Karpas-422 (cell line): ENCODE results near the gene SMIM14. TPM values are rescaled to one million over a fixed set of nuclear protein-coding genes. Genes with fewer than 3 reads are reported as not detected.

Experiments
- DNase-seq: peaks from one replicate; pipeline ENCODE4 v3.0.0-alpha.2; 2015
- H2AFZ ChIP-seq: fragments of 200-600 bp; sonication (generic); 2 replicates; pipeline ENCODE4 v1.6.1; 2014; ENCODE audit warnings: antibody characterized with exemption, low read length, mixed read lengths
- H3K27ac ChIP-seq: fragments of 200-600 bp; sonication (generic); 2 replicates; pipeline ENCODE4 v1.5.1; 2014; ENCODE audit warnings: mild to moderate bottlenecking, low read length, moderate library complexity
- H3K27me3 ChIP-seq: fragments of 200-600 bp; sonication (generic); 2 replicates; pipeline ENCODE4 v1.6.1; 2014; ENCODE audit warnings: low read length, mixed read lengths
- H3K36me3 ChIP-seq: fragments of 200-600 bp; sonication (generic); 2 replicates; pipeline ENCODE4 v1.6.1; 2014; ENCODE audit warnings: low read length, mixed read lengths; ENCODE audit not compliant: insufficient read depth
- H3K4me1 ChIP-seq: fragments of 200-600 bp; sonication (generic); 2 replicates; pipeline ENCODE4 v1.6.1; 2014; ENCODE audit warnings: mild to moderate bottlenecking, low read length, mixed read lengths
- H3K4me2 ChIP-seq: fragments of 200-600 bp; sonication (generic); 2 replicates; pipeline ENCODE4 v1.6.1; 2014; ENCODE audit warnings: low read length, low read depth, mild to moderate bottlenecking; ENCODE audit not compliant: poor library complexity, severe bottlenecking
- H3K4me3 ChIP-seq: fragments of 200-600 bp; sonication (generic); 2 replicates; pipeline ENCODE4 v1.5.1; 2014; ENCODE audit warnings: mild to moderate bottlenecking, antibody characterized with exemption, low read length, mixed read lengths
- H3K79me2 ChIP-seq: fragments of 200-600 bp; sonication (generic); 2 replicates; pipeline ENCODE4 v1.6.1; 2014; ENCODE audit warnings: mild to moderate bottlenecking, low read length, mixed read lengths
- H3K9ac ChIP-seq: fragments of 200-600 bp; sonication (generic); 2 replicates; pipeline ENCODE4 v1.6.0; 2014; ENCODE audit warnings: low read length
- H3K9me2 ChIP-seq: fragments of 200-600 bp; sonication (generic), shearing (Covaris generic); replicated peaks from 2 replicates; pipeline ENCODE4 v1.6.0; 2014; ENCODE audit warnings: mild to moderate bottlenecking, low read length, moderate library complexity; ENCODE audit not compliant: insufficient read depth
- H3K9me3 ChIP-seq: fragments of 300-700, 200-600 bp; sonication (generic); 2 replicates; pipeline ENCODE4 v1.6.1; 2014; ENCODE audit warnings: low read length, mixed read lengths
- H4K20me1 ChIP-seq: fragments of 200-600 bp; sonication (generic); 2 replicates; pipeline ENCODE4 v1.6.1; 2014; ENCODE audit warnings: mild to moderate bottlenecking, antibody characterized with exemption, low read length, low read depth; ENCODE audit not compliant: insufficient read depth
- total RNA-seq: library from RNA; depleted of rRNA; stranded (reverse); fragments of >200 nt; shearing (Covaris generic); gene quantifications from 2 replicates; pipeline ENCODE4 v1.2.3, GENCODE V29; 2014; ENCODE audit warnings: low replicate concordance

SMIM14 gene
- total RNA-seq, 1 experiment from 2014 or later, result 689 TPM

DNA sequence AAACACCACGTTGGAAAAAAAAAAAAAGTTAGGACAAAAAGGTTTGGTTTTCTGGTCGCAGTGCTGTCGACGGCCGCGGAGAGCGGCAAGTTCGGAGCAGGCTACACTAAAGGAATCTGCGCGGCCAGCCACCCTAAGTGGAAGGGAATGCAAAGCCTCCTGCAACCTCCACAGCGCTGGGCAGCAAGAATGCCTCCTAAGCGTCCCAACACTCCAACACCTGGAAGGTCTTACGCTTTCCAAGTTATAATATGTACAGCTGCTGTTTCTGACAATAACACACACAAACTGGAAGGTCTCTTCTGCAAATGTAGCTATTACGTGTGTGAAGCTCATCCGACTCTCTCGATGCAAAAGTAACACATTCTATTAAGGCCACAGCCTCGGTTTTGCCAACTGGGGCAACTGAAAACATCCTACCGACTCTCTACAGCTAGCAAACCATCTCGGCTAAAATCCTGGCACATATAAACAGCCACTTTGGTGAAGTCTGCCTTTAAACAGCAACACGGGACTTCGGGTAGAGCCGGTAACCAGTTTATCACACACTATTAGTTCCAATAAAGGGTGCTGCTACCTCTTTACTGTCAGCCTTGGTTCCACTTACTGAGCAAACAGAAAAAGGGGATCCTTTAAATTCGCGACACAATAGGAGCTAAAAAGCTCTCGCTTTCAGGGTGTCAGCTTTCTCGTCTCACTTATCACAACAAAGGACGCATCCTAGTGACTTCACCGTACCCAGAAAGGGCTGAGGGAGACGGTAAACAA is 895 bp downstream of the SMIM14 start:
- peak; percentile 78 for DNase-seq
- Histone ChIP-seq H4K20me1 (no peaks in the 10 kb centered on the region; the same call in 1 of the 2 replicates), H3K36me3 (no peaks in the 10 kb centered on the region), H3K4me3 (peak overlapping the region; percentile 87), H3K9me3 (no peaks in the 10 kb centered on the region), H3K9ac (peak overlapping the region; percentile 82), H3K27me3 (no peaks in the 10 kb centered on the region), H3K9me2 (no peaks in the 10 kb centered on the region), H3K79me2 (no peaks in the 10 kb centered on the region), H3K4me1 (peaks cover 58% of the 10 kb centered on the region), H3K27ac (peak overlapping the region; percentile 74), H3K4me2 (peak overlapping the region; percentile 83), H2AFZ (peak overlapping the region; percentile 58)

DNA sequence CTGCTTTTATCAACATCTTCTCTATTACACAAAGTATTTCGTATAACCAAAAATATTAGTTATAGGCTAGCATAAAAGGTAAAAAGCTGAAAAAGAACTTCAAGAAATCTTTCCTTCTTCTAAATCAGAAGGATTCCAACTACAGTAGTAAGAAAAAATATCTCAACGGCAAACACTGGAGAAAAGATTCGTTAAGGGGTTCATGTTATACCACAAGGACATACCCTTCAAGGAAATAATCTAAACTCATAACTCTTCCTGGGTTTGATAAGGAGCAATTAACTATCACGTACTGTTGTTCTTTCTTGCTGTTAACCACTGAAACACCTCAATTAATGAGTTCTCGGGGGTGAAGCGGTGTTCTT is 1.5 kb downstream of the SMIM14 start:
- H2AFZ ChIP-seq, result peak overlapping the region; percentile 58; the same call in 1 of the 2 replicates
- H3K27ac ChIP-seq, result peak overlapping the region; percentile 74
- H3K4me3 ChIP-seq, result peak overlapping the region; percentile 87
- H3K27me3 ChIP-seq, result no peaks in the 10 kb centered on the region
- no peaks in the 10 kb centered on the region; the same call in 1 of the 2 replicates for H4K20me1 ChIP-seq
- no peaks in the 10 kb centered on the region for H3K9me3 ChIP-seq
- H3K79me2 ChIP-seq, result no peaks in the 10 kb centered on the region
- peak overlapping the region; percentile 82 for H3K9ac ChIP-seq
- H3K4me1 ChIP-seq, result peaks cover 63% of the 10 kb centered on the region
- no peaks in the 10 kb centered on the region for H3K9me2 ChIP-seq
- H3K36me3 ChIP-seq, result no peaks in the 10 kb centered on the region
- peak overlapping the region; percentile 83 for H3K4me2 ChIP-seq
- DNase-seq, result no peak

- no peak for DNase-seq
Observed at GRCh38 chr4:39636531-39637184, 2.0 kb downstream of the SMIM14 start.

GRCh38 chr4:39635023-39635422 is 3.6 kb downstream of the SMIM14 start:
- Histone ChIP-seq H3K4me3 (no peak overlapping the region), H3K4me2 (peak overlapping the region; percentile 14), H3K9me2 (no peaks in the 10 kb centered on the region), H3K4me1 (peaks cover 79% of the 10 kb centered on the region), H2AFZ (no peak overlapping the region), H3K36me3 (no peaks in the 10 kb centered on the region), H3K9me3 (no peaks in the 10 kb centered on the region), H4K20me1 (no peaks in the 10 kb centered on the region), H3K27me3 (no peaks in the 10 kb centered on the region), H3K9ac (no peak overlapping the region), H3K27ac (no peak overlapping the region), H3K79me2 (no peaks in the 10 kb centered on the region)
- no peak for DNase-seq

More at GRCh38 chr4:39636531-39637184, 2.0 kb downstream of the SMIM14 start:
- Histone ChIP-seq H3K9me3 (no peaks in the 10 kb centered on the region), H3K4me3 (peak overlapping the region; percentile 87), H4K20me1 (no peaks in the 10 kb centered on the region; the same call in 1 of the 2 replicates), H3K9ac (peak overlapping the region; percentile 82), H3K36me3 (no peaks in the 10 kb centered on the region), H3K27ac (peak overlapping the region; percentile 74), H3K4me1 (peaks cover 67% of the 10 kb centered on the region), H3K27me3 (no peaks in the 10 kb centered on the region), H3K9me2 (no peaks in the 10 kb centered on the region), H2AFZ (no peak overlapping the region), H3K4me2 (peak overlapping the region; percentile 83), H3K79me2 (no peaks in the 10 kb centered on the region)

DNA sequence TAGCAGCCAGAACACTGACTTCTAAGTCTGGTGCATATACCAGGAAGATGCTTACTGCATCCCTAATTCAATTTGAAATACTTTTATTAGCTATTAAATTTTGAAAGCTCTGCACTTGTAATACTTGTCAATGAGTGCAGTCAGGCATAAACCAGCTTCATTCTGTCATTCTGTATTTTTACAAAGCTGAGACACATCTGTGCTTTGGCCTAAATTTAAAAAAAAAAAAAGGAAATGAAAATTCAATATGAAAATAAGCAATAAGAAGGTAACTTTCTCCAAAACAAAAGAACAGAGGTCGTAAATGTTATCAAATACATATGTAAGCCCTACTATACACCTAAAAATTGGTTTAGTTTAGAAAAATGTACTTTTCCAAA is 7.0 kb downstream of the SMIM14 start:
- no peaks in the 10 kb centered on the region for H3K36me3 ChIP-seq
- no peak overlapping the region for H3K4me3 ChIP-seq
- peaks cover 89% of the 10 kb centered on the region for H3K4me1 ChIP-seq
- H2AFZ ChIP-seq, result no peak overlapping the region
- H3K79me2 ChIP-seq, result peaks cover 5% of the 10 kb centered on the region
- H3K27ac ChIP-seq, result peak overlapping the region; percentile 96
- H3K9ac ChIP-seq, result no peak overlapping the region
- peak overlapping the region; percentile 54 for H3K4me2 ChIP-seq
- H3K9me2 ChIP-seq, result no peaks in the 10 kb centered on the region
- no peaks in the 10 kb centered on the region for H4K20me1 ChIP-seq
- H3K9me3 ChIP-seq, result no peaks in the 10 kb centered on the region
- peak; percentile 93 for DNase-seq
- no peaks in the 10 kb centered on the region for H3K27me3 ChIP-seq

DNA sequence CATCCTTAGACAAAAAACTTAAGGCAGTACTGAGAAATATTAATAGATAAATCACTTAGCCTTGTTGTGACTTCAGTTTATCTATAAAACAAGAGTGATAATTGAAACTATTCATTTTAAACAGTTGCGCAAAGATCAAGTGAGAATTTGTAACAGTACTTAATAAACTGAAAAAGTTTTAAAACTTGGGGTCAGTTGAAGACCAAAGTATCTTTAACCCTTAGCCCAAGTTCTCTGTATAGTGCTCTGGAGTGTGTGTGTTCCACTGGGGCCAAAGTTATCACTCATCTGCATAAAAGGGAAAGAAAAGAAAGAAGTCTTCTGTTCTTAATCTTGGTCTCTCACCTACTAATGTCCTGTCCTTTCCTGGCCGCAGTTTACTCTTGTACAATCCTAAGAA is 11.3 kb downstream of the SMIM14 start:
- peak overlapping the region; percentile 86 for H3K4me2 ChIP-seq

GRCh38 chr4:39626913-39627312 is 11.8 kb downstream of the SMIM14 start:
- peaks cover 36% of the 10 kb centered on the region for H4K20me1 ChIP-seq
- peaks cover 52% of the 10 kb centered on the region for H3K79me2 ChIP-seq
- no peaks in the 10 kb centered on the region for H3K9me3 ChIP-seq
- H3K9ac ChIP-seq, result peak overlapping the region; percentile 82
- peaks cover 80% of the 10 kb centered on the region for H3K4me1 ChIP-seq
- H3K27ac ChIP-seq, result peak overlapping the region; percentile 96
- no peak overlapping the region for H2AFZ ChIP-seq
- H3K9me2 ChIP-seq, result no peaks in the 10 kb centered on the region
- peak overlapping the region; percentile 86 for H3K4me2 ChIP-seq
- peak overlapping the region; percentile 77 for H3K4me3 ChIP-seq
- H3K36me3 ChIP-seq, result peaks cover 27% of the 10 kb centered on the region
- no peaks in the 10 kb centered on the region for H3K27me3 ChIP-seq
- peak; percentile 93 for DNase-seq

More for the DNA sequence above, 11.3 kb downstream of the SMIM14 start:
- H2AFZ ChIP-seq, result 0 out of 2 replicates have a peak overlapping the region, but pooled peaks have one; percentile 2
- peak overlapping the region; percentile 96 for H3K27ac ChIP-seq
- no peaks in the 10 kb centered on the region for H3K9me2 ChIP-seq
- peaks cover 27% of the 10 kb centered on the region for H3K36me3 ChIP-seq
- peak overlapping the region; percentile 77 for H3K4me3 ChIP-seq
- no peaks in the 10 kb centered on the region for H3K27me3 ChIP-seq
- peaks cover 35% of the 10 kb centered on the region for H4K20me1 ChIP-seq
- peaks cover 85% of the 10 kb centered on the region for H3K4me1 ChIP-seq
- H3K79me2 ChIP-seq, result peaks cover 47% of the 10 kb centered on the region
- DNase-seq, result peak; percentile 59
- H3K9me3 ChIP-seq, result no peaks in the 10 kb centered on the region
- H3K9ac ChIP-seq, result peak overlapping the region; percentile 82

- H3K4me2 ChIP-seq, result peak overlapping the region; percentile 86
- no peak overlapping the region for H2AFZ ChIP-seq
- H3K4me3 ChIP-seq, result peak overlapping the region; percentile 77
- H3K4me1 ChIP-seq, result peaks cover 79% of the 10 kb centered on the region
- no peaks in the 10 kb centered on the region for H3K27me3 ChIP-seq
- peaks cover 32% of the 10 kb centered on the region for H3K36me3 ChIP-seq
- H3K79me2 ChIP-seq, result peaks cover 58% of the 10 kb centered on the region
- H3K9me2 ChIP-seq, result no peaks in the 10 kb centered on the region
- H3K27ac ChIP-seq, result peak overlapping the region; percentile 96
- no peaks in the 10 kb centered on the region for H3K9me3 ChIP-seq
- H3K9ac ChIP-seq, result peak overlapping the region; percentile 82
- peaks cover 36% of the 10 kb centered on the region for H4K20me1 ChIP-seq
- DNase-seq, result peak; percentile 95
Observed at GRCh38 chr4:39626261-39626660, 12.4 kb downstream of the SMIM14 start.
